HG03280 (cell line): ENCODE measurements around the gene ZNF138.
A peak's percentile ranks its signal among the peaks of the same experiment; 100 is the strongest.

ENCODE experiments used
- ATAC-seq: cut with Tn5 transposase; IDR thresholded peaks from one replicate; pipeline ENCODE4 v1.9.1; 2021; ENCODE audit warnings: mild to moderate bottlenecking, moderate library complexity; ENCODE audit not compliant: unreplicated experiment

ZNF138 gene

DNA sequence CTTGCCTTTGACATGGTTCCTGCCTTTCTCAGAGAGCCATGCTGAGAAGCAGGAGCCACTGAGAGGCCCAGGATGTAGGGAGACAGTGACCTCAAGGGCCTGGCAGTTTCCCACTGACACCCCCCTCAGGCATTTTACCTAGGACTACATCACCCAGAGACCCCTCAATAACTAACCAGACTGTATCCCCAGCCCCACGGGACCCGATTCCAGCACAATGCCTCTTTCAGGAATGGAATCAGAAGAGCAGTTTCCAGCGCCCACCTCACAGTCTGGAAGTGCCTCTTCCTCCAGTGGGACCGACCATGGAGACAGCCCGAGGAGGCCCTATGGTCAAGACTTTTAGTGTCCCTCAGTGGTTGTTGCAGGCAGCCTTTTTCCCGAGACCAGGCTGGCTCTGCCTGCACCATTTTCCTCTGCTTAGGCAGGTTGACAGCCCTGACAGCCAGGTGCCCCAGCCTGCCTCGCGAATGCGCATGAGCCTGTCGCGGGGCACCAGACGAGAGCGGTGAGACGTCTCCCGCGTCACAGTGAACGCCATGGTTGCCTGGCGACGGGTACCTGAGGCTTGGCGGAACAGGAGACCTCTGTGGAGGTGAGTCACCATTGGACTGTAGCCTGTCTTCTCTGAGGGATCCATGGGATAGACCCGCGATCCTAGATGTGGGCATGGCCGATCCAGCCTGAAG is 80.5 kb downstream of the ZNF138 start:
- ATAC-seq: no peak

DNA sequence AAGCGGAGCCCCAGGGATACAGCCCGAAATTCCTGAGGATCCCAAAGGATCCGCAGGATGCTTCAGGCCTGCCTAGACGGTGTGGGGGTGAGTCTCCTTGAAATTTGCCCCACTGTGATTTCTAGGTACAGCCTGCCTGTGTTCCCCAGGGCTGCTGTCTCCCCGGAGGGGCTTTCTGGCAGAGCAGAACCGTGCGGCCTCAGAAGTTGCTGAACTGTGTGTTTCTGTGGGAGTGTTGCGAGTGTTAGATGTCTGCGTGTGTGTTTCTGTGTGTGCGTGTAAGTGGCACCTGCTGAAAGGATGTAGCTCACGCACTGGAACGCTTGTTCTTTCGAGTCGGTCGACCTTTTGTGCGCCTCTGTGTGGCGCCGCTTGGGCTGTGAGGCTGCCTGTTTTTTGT is 81.0 kb downstream of the ZNF138 start:
- ATAC-seq: no peak

DNA sequence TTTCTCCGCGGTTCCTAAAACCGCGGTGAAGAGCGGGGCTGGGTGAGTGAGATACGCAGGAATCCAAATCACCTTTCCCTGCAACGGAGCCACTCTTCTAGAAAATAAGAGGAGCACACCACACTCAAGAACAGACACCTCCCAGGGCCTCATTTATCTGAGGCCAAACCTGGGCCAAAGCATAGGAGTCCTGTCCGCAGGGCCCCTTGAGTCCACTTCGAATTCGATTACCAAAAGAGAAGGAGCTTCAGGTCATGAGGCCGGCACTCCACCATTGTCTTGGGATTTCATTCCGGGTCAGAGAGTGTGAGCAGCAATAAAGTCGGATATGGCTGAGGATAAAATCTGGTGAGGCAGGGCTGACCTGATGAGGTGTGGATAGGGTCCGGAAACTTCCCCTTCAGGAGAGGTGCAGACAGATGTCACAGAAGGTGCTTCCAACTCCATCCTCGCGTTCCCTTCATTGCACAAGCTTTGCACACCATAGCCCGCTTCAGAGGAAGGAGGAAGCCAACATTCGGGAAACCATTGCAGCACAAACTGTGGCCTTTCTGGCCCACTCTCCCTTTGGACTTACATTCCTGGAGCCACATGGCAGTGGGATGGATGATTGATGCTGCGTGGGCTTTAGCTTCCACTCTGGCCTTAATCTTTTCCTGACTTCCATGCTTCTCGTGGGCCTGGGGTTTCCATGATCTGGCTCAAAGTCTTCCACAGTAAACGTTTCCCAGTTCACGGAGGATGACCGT is 81.6 kb downstream of the ZNF138 start:
- ATAC-seq: no peak

DNA sequence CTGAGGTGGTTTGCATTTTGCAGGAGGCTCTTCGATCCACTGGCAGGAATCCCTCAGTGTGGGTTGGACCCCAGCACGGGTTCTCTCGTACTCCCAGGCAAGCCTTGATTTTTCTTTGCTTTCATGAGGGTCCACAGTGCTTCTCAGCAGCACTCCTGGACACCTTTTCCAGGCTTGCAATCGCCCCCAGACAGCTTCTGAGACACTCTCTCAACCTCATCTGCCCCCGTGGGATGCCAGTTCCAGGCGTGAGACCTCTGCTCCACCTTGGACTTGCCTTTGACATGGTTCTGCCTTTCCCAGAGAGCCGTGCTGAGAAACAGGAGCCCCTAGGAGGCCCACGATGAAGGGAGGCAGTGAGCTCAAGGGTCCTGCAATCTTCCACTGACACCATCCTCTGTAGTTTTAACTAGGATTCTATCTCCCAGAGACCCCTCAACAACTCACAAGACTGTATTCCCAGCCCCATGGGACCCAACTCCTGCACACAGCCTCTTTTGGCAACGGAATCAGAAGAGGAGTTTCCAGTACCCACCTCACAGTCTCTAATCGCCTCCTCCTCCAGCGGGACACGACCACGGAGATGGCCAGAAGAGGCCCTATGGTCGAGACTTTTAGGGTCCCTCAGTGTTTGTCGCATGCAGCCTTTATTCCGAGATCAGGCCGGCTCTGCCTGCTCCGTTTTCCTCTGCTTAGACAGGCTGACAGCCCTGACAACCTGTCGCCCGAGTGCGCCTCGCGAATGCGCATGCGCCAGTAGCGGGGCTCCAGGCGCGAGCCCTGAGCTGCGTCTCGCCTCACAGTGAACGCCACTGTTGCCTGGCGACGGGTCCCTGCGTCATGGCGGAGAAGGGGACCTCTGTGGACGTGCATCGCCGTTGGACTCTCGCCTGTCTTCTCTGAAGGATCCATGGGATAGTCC is 82.8 kb downstream of the ZNF138 start:
- peak; percentile 50 for ATAC-seq

DNA sequence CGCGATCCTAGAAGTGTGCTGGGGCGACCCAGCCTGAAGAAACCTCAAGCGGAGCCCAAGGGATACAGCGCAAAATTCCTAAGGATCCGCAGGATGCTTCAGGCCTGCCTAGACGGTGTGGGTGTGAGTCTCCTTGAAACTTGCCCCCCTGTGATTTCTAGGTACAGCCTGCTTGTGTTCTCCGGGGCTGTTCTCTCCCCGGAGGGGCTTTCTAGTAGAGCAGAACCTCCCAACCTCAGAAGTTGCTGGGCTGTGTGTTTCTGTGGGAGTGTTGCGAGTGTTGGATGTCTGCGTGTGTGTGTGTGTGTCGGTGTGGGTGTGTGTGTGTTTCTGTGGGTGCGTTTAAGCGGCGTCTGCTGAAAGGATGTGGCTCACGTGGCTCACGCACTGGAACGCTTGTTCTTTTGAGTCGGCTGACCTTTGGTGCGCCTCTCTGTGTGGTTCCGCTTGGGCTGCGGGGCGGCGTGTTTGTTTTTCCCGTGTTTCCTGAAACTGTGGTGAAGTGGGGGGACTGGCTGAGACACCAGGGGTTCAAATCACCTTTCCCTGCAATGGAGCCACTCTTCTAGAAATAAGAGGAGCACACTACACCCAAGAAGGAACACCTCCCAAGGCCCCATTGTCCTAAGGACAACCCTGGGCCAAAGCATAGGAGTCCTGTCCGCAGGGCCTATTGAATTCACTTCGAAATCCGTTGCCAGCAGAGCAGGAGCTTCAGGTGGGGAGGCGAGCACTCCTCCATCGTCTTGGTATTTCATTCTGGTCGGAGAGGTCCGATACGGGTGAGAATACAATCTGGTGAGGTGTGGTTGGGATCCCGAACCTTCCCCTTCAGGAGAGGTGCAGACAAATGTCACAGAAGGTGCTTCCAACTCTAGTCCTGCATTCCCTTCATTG is 83.7 kb downstream of the ZNF138 start:
- peak; percentile 18 for ATAC-seq

DNA sequence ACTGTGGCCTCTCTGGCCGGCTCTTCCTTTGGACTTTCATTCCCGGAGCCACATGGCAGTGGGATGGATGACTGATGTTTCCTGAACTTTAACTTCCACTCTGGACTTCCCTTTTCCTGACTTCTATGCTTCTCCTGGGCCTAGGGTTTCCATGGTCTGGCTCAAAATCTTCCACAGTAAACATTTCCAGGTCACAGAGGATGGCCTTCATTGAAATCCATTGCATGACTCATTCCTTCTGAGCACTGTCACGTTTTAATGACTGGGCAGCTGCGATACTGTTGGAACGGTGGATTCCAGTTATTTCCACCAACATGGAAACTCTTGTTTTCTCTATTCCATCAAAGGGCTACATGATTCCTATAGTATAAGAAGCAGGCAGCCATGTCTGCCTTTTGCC is 84.5 kb downstream of the ZNF138 start:
- ATAC-seq: no peak

DNA sequence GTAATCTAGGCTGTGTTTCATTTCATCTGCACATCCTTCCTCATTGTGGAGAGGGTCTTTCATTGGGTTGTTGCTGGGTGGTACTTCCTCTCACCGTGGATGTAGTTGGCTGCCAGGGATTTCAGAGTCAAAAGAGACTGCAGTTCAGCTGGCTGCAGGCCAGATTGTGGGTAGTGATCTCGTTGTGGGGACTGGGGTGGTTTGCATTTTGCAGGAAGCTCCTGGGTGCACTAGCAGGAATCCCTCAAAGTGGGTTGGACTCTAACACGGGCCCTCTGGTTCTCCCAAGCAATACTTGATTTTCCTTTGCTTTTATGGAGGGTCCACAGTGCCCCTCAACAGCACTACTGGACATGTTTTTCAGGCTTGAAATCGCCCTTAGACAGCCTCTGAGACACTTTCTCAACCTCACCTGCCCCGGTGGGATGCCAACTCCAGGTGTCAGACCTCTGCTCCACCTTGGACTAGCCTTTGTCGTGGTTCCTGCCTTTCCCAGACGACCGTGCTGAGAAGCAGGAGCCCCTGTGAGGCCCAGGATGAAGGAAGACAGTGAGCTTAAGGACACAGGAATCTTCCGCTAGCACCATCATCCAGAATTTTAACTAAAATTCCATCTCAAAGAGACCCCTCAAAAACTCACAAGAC is 85.0 kb downstream of the ZNF138 start:
- ATAC-seq: no peak

DNA sequence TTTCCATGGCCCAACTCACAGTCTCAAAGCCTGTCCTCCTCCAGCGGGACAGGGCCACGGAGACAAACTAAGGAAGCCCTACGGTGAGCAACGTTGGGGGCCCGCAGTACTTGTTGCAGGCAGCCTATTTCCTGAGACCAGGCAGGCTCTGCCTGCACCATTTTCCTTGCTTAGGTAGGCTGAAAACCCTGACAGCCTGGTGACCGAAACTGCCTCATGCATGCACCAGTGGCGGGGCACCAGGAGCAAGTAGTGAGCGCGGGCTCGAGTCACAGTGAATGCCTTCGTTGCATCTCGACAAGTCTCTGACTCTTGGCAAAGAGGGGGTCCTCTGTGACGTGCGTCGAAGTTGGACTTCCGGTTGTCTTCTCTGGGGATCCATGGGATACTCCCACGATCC is 85.6 kb downstream of the ZNF138 start:
- no peak for ATAC-seq

DNA sequence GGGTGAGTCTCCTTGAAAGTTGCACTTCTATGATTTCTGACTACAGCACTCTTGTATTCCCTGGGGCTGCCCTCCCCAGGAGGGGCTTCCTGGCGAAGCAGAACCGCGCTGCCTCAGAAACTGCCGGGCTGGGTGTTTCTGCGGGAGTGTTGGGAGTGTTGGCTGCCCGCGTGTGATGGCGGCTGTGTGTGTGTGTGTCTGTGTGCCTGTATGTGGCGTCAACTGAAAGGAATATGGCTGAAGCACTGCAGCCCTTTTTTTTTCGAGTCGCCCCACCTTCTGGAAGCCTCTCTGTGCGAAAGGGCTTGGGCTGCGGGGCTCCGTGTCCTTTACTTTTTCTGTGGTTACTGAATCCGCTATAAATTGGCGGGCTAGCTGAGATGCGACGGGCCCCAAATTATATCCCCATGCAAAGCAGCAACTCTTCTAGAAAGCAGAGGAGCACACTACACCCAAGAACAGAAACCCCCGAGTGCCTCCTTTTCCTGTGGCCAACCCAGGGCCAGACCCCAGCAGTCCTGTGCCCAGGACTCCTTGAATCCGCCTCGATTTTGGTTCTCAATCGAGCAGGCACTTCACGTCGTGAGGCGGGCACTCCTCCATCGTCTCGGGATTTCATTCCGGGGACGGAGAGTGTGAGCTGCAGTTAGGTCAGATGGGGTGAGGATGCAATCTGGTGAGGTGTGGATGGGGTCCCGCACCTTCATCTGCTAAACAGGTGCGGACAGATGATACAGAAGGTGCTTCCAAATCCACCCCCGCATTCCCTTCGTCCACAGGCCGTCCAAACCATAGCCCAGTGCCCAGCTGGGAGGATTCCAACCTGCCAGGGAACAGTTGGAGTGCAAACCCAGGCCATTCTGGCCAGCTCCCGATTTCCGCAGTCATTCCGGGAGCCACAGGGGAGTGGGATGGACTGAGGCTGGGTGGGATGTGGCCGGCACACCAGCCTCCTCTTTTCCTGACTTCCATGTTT is 86.4 kb downstream of the ZNF138 start:
- no peak for ATAC-seq

DNA sequence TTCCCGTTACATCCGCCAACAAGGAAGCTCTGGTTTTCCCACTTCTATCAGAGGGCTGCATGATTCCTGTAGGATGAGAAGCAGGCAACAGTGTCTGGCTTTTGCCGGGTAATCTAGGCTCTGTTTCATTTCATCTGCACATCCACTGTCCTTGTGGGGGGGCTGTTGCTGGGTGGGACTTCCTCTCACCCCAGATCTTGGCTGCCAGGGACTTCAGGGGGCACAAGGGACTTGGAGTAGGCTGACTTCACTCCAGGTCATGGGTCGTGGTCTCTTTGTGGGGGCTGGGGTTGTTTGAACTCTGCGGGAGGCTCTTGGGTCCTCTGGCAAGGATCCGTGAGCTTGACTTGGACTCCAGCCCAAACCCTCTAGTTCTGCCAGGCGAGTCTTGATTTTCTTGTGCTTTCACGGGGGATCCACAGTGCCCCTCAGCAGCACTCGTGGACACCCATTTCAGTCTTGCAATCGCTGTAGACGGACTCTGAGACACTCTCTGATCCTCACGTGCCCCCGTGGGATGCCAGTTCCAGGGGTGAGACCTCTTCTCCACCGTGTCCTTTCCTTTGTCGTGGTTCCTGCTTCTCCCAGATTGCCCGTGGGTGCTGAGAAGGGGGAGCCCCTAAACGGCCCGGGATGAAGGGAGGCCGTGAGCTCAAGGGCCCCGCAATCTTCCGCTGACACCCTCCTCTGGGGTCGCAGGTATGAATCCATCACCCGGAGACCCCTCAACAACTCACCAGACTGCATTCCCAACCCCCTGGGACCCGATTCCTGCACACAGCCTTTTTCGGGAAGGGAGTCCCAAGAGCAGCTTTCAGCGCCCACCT is 87.4 kb downstream of the ZNF138 start:
- ATAC-seq: no peak

DNA sequence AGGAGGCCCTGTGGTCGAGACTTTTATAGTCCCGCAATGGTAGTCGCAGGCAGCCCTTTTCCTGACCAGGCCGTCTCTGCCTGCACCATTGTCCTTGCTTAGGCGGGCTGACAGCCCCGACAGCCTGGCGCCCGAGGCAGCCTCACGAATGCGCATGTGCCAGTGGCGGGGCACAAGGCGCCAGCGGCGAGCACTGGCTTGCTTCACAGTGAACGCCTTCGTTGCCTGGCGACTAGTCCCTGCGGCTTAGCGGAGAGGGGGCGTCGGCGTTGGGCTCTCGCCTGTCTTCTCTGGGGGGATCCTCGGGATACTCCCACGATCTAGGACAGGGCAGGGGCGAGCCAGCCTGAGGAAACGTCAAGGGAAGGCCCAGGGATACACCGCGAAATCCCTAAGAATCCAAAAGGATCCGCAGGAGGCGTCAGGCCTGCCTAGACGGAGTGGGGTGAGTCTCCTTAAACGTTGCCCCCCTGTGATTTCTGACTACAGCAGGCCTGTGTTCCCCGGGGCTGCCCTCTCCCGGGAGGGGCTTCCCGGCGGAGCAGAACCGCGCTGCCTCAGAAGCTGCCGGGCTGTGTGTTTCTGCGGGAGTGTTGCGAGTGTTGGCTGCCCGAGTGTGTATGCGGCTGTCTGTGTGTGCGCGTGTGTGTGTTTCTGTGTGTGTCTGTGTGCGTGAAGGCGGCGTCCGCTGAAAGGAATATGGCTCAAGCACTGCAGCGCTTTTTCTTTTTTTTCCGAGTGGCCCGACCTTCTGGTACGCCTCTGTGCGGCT is 88.3 kb downstream of the ZNF138 start:
- no peak for ATAC-seq
